ENCODE results near the gene PRR20G.

DNA sequence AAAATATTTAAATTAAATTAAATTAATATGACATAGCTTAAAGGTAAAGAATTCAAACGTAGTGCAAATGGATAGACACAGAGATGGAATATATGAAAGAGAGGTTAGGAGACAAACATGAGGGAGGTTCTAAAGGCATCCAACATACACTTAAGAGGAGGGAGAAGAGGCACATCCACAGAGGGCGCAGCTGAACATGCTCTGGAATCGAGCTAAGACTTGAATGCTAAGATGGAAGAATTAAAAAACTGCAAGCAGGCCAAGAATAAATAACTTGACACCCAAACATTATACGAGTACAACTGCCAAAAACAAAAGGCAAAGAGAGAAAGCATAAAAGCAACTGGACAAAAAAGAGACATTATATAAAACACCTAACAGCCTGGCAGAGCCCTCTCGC lies 9.1 kb upstream of the PRR20G start:
- TF ChIP-seq, protein P1, sequence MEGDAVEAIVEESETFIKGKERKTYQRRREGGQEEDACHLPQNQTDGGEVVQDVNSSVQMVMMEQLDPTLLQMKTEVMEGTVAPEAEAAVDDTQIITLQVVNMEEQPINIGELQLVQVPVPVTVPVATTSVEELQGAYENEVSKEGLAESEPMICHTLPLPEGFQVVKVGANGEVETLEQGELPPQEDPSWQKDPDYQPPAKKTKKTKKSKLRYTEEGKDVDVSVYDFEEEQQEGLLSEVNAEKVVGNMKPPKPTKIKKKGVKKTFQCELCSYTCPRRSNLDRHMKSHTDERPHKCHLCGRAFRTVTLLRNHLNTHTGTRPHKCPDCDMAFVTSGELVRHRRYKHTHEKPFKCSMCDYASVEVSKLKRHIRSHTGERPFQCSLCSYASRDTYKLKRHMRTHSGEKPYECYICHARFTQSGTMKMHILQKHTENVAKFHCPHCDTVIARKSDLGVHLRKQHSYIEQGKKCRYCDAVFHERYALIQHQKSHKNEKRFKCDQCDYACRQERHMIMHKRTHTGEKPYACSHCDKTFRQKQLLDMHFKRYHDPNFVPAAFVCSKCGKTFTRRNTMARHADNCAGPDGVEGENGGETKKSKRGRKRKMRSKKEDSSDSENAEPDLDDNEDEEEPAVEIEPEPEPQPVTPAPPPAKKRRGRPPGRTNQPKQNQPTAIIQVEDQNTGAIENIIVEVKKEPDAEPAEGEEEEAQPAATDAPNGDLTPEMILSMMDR (IDR thresholded peaks at IDR 0.05; ENCODE audit: low read depth, low read length) = no peak
- TF ChIP-seq, protein P2, sequence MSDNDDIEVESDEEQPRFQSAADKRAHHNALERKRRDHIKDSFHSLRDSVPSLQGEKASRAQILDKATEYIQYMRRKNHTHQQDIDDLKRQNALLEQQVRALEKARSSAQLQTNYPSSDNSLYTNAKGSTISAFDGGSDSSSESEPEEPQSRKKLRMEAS (IDR thresholded peaks at IDR 0.05; ENCODE audit: low read depth, low read length) = no peak

Data from NB4 (cell line).